ENCODE data around the gene DPRX.

DPRX gene

DNA sequence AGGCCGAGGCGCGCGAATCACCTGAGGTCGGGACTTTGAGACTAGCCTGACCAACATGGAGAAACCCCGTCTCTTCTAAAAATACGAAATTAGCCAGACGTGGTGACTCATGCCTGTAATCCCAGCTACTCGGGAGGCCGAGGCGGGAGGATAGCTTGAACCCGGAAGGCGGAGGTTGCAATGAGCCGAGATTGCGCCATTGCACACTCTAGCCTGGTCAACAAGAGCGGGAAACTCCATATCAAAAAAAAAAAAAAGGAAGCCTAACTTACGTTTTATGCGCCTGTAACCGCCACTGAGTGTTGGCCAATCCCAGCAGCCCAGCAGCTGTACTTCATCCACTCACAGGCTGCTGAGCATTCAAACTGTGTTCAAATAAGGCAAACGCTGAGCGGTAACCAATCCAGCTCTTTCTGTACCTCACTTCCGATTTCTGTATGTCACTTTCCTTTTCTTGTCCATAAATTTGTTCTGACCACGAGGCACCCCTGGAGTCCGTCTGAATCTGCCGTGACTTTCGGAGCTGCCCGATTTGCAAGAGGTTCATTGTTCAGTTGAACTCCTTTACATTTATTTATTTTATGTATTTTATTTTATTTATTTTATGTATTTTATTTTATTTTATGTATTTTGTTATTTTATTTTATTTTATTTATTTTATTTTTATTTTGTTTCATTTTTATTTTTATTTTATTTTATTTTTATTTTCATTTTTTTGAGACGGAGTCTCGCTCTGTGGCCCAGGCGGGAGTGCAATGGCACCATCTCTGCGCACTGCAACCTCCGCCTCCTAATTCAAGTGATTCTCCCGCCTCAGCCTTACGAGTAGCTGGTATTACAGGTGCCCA is 18.2 kb downstream of the DPRX start:
- H3K9me3 ChIP-seq (replicated peaks; ENCODE audit: insufficient read depth, low read length): peaks cover 4% of the 10 kb centered on the region; the same call in 1 of the 2 replicates
- no peaks in the 10 kb centered on the region for H3K36me3 ChIP-seq (replicated peaks; ENCODE audit: insufficient read depth, low read length)
- H3K79me2 ChIP-seq (ENCODE audit: low read length): no peaks in the 10 kb centered on the region
- TF ChIP-seq EZH2 (optimal IDR thresholded peaks at IDR 0.05; ENCODE audit: low read depth, low read length): no peak
- TF ChIP-seq, protein P1, sequence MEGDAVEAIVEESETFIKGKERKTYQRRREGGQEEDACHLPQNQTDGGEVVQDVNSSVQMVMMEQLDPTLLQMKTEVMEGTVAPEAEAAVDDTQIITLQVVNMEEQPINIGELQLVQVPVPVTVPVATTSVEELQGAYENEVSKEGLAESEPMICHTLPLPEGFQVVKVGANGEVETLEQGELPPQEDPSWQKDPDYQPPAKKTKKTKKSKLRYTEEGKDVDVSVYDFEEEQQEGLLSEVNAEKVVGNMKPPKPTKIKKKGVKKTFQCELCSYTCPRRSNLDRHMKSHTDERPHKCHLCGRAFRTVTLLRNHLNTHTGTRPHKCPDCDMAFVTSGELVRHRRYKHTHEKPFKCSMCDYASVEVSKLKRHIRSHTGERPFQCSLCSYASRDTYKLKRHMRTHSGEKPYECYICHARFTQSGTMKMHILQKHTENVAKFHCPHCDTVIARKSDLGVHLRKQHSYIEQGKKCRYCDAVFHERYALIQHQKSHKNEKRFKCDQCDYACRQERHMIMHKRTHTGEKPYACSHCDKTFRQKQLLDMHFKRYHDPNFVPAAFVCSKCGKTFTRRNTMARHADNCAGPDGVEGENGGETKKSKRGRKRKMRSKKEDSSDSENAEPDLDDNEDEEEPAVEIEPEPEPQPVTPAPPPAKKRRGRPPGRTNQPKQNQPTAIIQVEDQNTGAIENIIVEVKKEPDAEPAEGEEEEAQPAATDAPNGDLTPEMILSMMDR (IDR thresholded peaks at IDR 0.05; ENCODE audit: low read length): no peak
- no peak for TF ChIP-seq EZH2phosphoT487 (IDR thresholded peaks at IDR 0.05; ENCODE audit: low read length)
- no peaks in the 10 kb centered on the region for H4K20me1 ChIP-seq (ENCODE audit: insufficient read depth, low read length)
- H3K27me3 ChIP-seq (replicated peaks; ENCODE audit: insufficient read depth, low read length): no peaks in the 10 kb centered on the region
- no peaks in the 10 kb centered on the region for H3F3A ChIP-seq (ENCODE audit: insufficient read depth, low read length)
- no peak overlapping the region for H3K9ac ChIP-seq (ENCODE audit: low read length)
- H3K9me2 ChIP-seq (replicated peaks; ENCODE audit: insufficient read depth, low read length): no peaks in the 10 kb centered on the region
- DNase-seq: no peak
- H3K27ac ChIP-seq (ENCODE audit: low read length): no peak overlapping the region
- no peak overlapping the region for H3K4me3 ChIP-seq (ENCODE audit: low read length)
- no peak overlapping the region for H2AFZ ChIP-seq (ENCODE audit: low read length)
- H3K4me1 ChIP-seq (ENCODE audit: low read length): no peaks in the 10 kb centered on the region
- no peak overlapping the region for H3K4me2 ChIP-seq (ENCODE audit: low read depth, low read length)

GRCh38 chr19:53652476-53652875 is 20.7 kb downstream of the DPRX start:
- H3K9me2 ChIP-seq (replicated peaks; ENCODE audit: insufficient read depth, low read length): no peaks in the 10 kb centered on the region
- H3K27ac ChIP-seq (ENCODE audit: low read length): no peak overlapping the region
- no peak overlapping the region for H3K4me3 ChIP-seq (ENCODE audit: low read length)
- no peaks in the 10 kb centered on the region for H3K4me1 ChIP-seq (ENCODE audit: low read length)
- H3K9ac ChIP-seq (ENCODE audit: low read length): no peak overlapping the region
- H3K79me2 ChIP-seq (ENCODE audit: low read length): no peaks in the 10 kb centered on the region
- no peaks in the 10 kb centered on the region for H3K27me3 ChIP-seq (replicated peaks; ENCODE audit: insufficient read depth, low read length)
- TF ChIP-seq EZH2 (optimal IDR thresholded peaks at IDR 0.05; ENCODE audit: low read depth, low read length) (no peak), EZH2phosphoT487 (IDR thresholded peaks at IDR 0.05; ENCODE audit: low read length) (no peak)
- TF ChIP-seq, protein P1 (IDR thresholded peaks at IDR 0.05; ENCODE audit: low read length): no peak
- no peak overlapping the region for H2AFZ ChIP-seq (ENCODE audit: low read length)
- no peaks in the 10 kb centered on the region for H3F3A ChIP-seq (ENCODE audit: insufficient read depth, low read length)
- H4K20me1 ChIP-seq (ENCODE audit: insufficient read depth, low read length): no peaks in the 10 kb centered on the region
- H3K4me2 ChIP-seq (ENCODE audit: low read depth, low read length): no peak overlapping the region
- DNase-seq: no peak
- no peaks in the 10 kb centered on the region for H3K36me3 ChIP-seq (replicated peaks; ENCODE audit: insufficient read depth, low read length)
- peaks cover 5% of the 10 kb centered on the region; the same call in 1 of the 2 replicates for H3K9me3 ChIP-seq (replicated peaks; ENCODE audit: insufficient read depth, low read length)

GRCh38 chr19:53655042-53655665 is 23.4 kb downstream of the DPRX start:
- H3K9ac ChIP-seq (ENCODE audit: low read length): no peak overlapping the region
- H3K27ac ChIP-seq (ENCODE audit: low read length): no peak overlapping the region
- no peak overlapping the region for H3K4me2 ChIP-seq (ENCODE audit: low read depth, low read length)
- no peaks in the 10 kb centered on the region for H3K27me3 ChIP-seq (replicated peaks; ENCODE audit: insufficient read depth, low read length)
- DNase-seq: no peak
- H3K4me1 ChIP-seq (ENCODE audit: low read length): no peaks in the 10 kb centered on the region
- no peak for TF ChIP-seq EZH2 (optimal IDR thresholded peaks at IDR 0.05; ENCODE audit: low read depth, low read length)
- TF ChIP-seq, protein P1 (IDR thresholded peaks at IDR 0.05; ENCODE audit: low read length): no peak
- TF ChIP-seq EZH2phosphoT487 (IDR thresholded peaks at IDR 0.05; ENCODE audit: low read length): no peak
- peaks cover 5% of the 10 kb centered on the region; the same call in 1 of the 2 replicates for H3K9me3 ChIP-seq (replicated peaks; ENCODE audit: insufficient read depth, low read length)
- no peak overlapping the region for H3K4me3 ChIP-seq (ENCODE audit: low read length)
- H3K36me3 ChIP-seq (replicated peaks; ENCODE audit: insufficient read depth, low read length): no peaks in the 10 kb centered on the region
- H3F3A ChIP-seq (ENCODE audit: insufficient read depth, low read length): no peaks in the 10 kb centered on the region
- no peaks in the 10 kb centered on the region for H4K20me1 ChIP-seq (ENCODE audit: insufficient read depth, low read length)
- no peaks in the 10 kb centered on the region for H3K79me2 ChIP-seq (ENCODE audit: low read length)
- H3K9me2 ChIP-seq (replicated peaks; ENCODE audit: insufficient read depth, low read length): no peaks in the 10 kb centered on the region
- no peak overlapping the region for H2AFZ ChIP-seq (ENCODE audit: low read length)
